Measurements from ENCODE around the gene NPHP4.

Gene NPHP4

GRCh38 chr1:5953386-5953785, 38.8 kb downstream of the NPHP4 start:
- TF ChIP-seq, protein P1, sequence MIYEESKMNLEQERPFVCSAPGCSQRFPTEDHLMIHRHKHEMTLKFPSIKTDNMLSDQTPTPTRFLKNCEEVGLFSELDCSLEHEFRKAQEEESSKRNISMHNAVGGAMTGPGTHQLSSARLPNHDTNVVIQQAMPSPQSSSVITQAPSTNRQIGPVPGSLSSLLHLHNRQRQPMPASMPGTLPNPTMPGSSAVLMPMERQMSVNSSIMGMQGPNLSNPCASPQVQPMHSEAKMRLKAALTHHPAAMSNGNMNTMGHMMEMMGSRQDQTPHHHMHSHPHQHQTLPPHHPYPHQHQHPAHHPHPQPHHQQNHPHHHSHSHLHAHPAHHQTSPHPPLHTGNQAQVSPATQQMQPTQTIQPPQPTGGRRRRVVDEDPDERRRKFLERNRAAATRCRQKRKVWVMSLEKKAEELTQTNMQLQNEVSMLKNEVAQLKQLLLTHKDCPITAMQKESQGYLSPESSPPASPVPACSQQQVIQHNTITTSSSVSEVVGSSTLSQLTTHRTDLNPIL (CRISPR knock-in tag; IDR thresholded peaks at IDR 0.05; ENCODE audit: low read depth) = no peak
- no peak for TF ChIP-seq ZFP3 (CRISPR knock-in tag; IDR thresholded peaks at IDR 0.05)
- TF ChIP-seq ARNTL (CRISPR knock-in tag; IDR thresholded peaks at IDR 0.05; ENCODE audit: borderline replicate concordance, low read depth) = no peak
- TF ChIP-seq SNAI2 (CRISPR knock-in tag; IDR thresholded peaks at IDR 0.05) = no peak
- TF ChIP-seq GLIS3 (CRISPR knock-in tag; IDR thresholded peaks at IDR 0.05) = no peak
- TF ChIP-seq TOX (CRISPR knock-in tag; IDR thresholded peaks at IDR 0.05; ENCODE audit: borderline replicate concordance) = no peak
- TF ChIP-seq BACH2 (CRISPR knock-in tag; IDR thresholded peaks at IDR 0.05; ENCODE audit: borderline replicate concordance) = no peak
- no peak for ATAC-seq

DNA sequence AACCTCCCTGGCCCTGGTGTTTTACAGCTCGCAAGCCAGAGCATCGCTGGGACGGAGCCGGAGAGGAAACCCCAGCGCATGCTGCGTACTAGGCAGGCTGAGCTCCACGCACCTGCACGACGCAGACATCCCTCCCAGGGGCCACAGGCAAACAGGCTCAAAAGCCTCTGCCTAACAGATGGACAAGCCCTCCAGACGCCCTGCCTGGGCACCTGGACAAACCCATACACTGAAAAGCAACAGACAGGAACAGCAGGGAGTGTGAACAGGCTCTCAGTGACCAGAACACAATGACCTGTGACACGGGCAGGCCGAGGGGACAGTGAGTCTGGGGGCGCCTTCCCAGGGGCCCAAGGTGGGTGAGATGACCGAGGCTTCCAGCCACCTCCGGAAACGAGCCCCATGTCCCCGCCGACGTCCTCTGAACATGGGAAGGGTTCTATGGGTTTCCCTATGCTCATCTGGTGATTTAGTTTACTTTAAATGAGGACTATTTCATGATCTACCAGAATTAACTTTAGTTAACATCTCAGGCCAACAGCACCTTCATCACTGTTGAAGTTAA, 40.3 kb downstream of the NPHP4 start:
- ATAC-seq = no peak
- TF ChIP-seq ZNF70 (CRISPR knock-in tag; IDR thresholded peaks at IDR 0.05) (no peak), ESRRG (CRISPR knock-in tag; IDR thresholded peaks at IDR 0.05) (no peak), ZFP3 (CRISPR knock-in tag; IDR thresholded peaks at IDR 0.05) (no peak), TOX (CRISPR knock-in tag; IDR thresholded peaks at IDR 0.05; ENCODE audit: borderline replicate concordance) (no peak), ZFP30 (CRISPR knock-in tag; IDR thresholded peaks at IDR 0.05) (no peak), ZC3H10 (CRISPR knock-in tag; IDR thresholded peaks at IDR 0.05) (no peak), ISL1 (CRISPR knock-in tag; IDR thresholded peaks at IDR 0.05) (no peak), CSDC2 (CRISPR knock-in tag; IDR thresholded peaks at IDR 0.05) (no peak), PATZ1 (CRISPR knock-in tag; IDR thresholded peaks at IDR 0.05; ENCODE audit: borderline replicate concordance) (no peak), PPARA (CRISPR knock-in tag; IDR thresholded peaks at IDR 0.05; ENCODE audit: borderline replicate concordance) (no peak), OSR1 (CRISPR knock-in tag; IDR thresholded peaks at IDR 0.05) (no peak), TCF4 (CRISPR knock-in tag; IDR thresholded peaks at IDR 0.05; ENCODE audit: borderline replicate concordance) (no peak), ZNF8 (CRISPR knock-in tag; IDR thresholded peaks at IDR 0.05) (no peak), ARNTL (CRISPR knock-in tag; IDR thresholded peaks at IDR 0.05; ENCODE audit: borderline replicate concordance, low read depth) (no peak), SNAI2 (CRISPR knock-in tag; IDR thresholded peaks at IDR 0.05) (no peak)
- TF ChIP-seq, protein P2, sequence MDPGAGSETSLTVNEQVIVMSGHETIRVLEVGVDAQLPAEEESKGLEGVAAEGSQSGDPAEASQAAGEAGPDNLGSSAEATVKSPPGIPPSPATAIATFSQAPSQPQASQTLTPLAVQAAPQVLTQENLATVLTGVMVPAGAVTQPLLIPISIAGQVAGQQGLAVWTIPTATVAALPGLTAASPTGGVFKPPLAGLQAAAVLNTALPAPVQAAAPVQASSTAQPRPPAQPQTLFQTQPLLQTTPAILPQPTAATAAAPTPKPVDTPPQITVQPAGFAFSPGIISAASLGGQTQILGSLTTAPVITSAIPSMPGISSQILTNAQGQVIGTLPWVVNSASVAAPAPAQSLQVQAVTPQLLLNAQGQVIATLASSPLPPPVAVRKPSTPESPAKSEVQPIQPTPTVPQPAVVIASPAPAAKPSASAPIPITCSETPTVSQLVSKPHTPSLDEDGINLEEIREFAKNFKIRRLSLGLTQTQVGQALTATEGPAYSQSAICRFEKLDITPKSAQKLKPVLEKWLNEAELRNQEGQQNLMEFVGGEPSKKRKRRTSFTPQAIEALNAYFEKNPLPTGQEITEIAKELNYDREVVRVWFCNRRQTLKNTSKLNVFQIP (CRISPR knock-in tag; IDR thresholded peaks at IDR 0.05; ENCODE audit: borderline replicate concordance, low read depth) = no peak
- TF ChIP-seq, protein P1 (CRISPR knock-in tag; IDR thresholded peaks at IDR 0.05; ENCODE audit: low read depth) = no peak
- TF ChIP-seq, protein P3, sequence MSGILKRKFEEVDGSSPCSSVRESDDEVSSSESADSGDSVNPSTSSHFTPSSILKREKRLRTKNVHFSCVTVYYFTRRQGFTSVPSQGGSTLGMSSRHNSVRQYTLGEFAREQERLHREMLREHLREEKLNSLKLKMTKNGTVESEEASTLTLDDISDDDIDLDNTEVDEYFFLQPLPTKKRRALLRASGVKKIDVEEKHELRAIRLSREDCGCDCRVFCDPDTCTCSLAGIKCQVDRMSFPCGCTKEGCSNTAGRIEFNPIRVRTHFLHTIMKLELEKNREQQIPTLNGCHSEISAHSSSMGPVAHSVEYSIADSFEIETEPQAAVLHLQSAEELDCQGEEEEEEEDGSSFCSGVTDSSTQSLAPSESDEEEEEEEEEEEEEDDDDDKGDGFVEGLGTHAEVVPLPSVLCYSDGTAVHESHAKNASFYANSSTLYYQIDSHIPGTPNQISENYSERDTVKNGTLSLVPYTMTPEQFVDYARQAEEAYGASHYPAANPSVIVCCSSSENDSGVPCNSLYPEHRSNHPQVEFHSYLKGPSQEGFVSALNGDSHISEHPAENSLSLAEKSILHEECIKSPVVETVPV (CRISPR knock-in tag; IDR thresholded peaks at IDR 0.05) = no peak
- TF ChIP-seq, protein P4, sequence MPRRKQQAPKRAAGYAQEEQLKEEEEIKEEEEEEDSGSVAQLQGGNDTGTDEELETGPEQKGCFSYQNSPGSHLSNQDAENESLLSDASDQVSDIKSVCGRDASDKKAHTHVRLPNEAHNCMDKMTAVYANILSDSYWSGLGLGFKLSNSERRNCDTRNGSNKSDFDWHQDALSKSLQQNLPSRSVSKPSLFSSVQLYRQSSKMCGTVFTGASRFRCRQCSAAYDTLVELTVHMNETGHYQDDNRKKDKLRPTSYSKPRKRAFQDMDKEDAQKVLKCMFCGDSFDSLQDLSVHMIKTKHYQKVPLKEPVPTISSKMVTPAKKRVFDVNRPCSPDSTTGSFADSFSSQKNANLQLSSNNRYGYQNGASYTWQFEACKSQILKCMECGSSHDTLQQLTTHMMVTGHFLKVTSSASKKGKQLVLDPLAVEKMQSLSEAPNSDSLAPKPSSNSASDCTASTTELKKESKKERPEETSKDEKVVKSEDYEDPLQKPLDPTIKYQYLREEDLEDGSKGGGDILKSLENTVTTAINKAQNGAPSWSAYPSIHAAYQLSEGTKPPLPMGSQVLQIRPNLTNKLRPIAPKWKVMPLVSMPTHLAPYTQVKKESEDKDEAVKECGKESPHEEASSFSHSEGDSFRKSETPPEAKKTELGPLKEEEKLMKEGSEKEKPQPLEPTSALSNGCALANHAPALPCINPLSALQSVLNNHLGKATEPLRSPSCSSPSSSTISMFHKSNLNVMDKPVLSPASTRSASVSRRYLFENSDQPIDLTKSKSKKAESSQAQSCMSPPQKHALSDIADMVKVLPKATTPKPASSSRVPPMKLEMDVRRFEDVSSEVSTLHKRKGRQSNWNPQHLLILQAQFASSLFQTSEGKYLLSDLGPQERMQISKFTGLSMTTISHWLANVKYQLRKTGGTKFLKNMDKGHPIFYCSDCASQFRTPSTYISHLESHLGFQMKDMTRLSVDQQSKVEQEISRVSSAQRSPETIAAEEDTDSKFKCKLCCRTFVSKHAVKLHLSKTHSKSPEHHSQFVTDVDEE (CRISPR knock-in tag; IDR thresholded peaks at IDR 0.05) = no peak
